ENCODE data around the gene SLC25A30.
A peak's percentile ranks its signal among the peaks of the same experiment; 100 is the strongest.
"Not testable (repeated sequence)": the region's sequence is repeated elsewhere in the genome, so short reads cannot be mapped to it uniquely, and the experiment has no call there.

The SLC25A30 gene

DNA sequence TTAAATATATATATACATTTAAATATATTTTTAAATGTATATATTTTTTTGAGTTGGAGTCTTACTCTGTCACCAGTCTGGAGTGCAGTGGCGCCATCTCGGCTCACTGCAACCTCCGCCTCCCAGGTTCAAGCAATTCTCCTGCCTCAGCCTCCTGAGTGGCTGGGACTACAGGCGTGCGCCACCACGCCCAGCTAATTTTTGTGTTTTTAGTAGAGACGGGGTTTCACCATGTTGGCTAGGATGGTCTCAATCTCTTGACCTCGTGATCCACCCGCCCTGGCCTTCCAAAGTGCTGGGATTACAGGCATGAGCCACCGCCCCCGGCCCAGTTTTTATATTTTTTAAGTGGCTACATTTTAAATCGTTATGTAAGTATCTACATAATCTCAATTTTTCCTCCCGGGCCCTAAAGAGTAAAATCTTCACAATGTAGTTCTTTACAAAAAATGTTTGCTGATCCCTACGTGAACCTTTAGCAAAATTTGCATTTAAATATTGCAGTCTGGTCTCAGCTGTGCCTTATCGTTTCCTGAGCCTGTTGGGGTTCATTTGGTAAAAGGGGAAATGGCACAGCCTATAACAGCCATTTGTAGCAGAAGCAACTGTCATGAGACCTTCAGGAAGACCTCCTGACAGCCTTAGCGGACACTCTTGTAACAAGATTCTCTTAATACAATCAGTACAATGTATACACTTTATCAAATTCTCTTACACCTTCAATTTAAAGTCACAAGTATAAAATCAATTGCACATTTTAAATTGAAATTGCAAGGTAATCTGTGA lies 8.1 kb upstream of the SLC25A30 start:
- not testable (repeated sequence) for DNase-seq

DNA sequence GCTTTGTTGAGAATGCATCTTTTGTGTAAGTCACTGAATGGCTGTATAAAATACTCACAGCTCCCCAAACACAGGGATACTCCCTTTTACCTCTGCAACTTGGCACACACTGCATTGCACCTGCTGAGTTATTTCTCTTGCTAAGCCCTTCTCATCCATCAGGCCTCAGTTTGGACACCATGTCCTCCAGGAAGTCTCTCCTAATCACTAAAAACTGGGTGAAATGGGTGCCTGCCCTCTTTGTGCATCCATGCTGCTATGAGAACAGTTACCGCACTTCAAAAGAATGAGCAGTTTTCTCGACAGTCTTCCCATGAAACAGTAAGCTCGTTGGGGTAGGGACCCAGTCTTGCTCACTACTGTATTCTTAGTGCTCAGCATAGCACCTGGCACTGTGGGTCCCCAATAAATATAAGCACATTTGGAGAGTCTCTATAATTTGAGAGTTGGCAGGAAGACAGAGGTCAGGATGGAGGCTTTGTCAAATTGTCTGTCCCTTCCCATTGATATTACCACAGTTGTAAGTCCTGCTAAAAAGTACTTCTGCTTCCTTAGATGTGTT lies 4.6 kb upstream of the SLC25A30 start:
- no peak for DNase-seq

GRCh38 chr13:45419945-45420344 lies 1.8 kb upstream of the SLC25A30 start:
- DNase-seq: no peak

DNA sequence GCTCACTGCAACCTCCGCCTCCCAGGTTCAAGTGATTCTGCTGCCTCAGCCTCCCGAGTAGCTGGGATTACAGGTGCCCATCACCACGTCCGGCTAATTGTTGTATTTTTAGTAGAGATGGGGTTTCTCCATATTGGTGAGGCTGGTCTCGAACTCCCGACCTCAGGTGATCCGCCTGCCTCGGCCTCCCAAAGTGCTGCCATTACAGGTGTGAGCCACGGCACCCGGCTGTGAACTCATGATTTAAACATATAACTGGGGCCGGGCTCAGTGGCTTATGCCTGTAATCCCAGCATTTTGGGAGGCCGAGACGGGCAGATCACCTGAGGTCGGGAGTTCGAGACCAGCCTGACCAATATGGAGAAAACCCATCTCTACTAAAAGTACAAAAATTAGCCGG lies 1.2 kb upstream of the SLC25A30 start:
- DNase-seq: not testable (repeated sequence)

DNA sequence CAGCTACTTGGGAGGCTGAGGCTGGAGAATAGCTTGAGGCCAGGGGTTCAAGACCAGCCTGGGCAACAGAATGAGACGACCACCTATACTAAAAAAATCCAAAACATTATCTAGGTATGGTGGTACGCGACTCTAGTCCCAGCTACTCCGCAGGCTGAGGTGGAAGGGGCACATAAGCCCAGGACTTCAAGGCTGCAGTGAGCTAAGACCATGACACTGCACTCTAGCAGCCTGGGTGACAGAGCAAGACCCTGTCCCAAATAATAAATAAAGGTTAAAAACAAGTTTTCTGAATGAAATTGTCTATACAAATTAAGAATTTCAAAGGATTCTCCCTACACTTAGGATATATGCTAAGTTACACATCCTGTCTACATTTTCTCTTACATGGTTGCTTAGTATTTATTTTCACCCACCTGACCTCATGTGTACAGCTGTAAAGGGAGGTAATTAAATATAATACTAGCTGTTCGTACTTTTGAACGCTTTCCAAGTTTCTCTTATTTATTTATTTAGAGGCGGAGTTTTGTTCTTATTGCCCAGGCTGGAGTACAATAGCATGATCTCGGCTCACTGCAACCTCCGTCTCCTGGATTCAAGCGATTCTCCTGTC lies 1.6 kb downstream of the SLC25A30 start:
- no peak for DNase-seq

- DNase-seq: no peak
Observed at GRCh38 chr13:45415112-45415511, 3.1 kb downstream of the SLC25A30 start.

- no peak for DNase-seq
Observed at GRCh38 chr13:45413826-45414307, 4.3 kb downstream of the SLC25A30 start.

DNA sequence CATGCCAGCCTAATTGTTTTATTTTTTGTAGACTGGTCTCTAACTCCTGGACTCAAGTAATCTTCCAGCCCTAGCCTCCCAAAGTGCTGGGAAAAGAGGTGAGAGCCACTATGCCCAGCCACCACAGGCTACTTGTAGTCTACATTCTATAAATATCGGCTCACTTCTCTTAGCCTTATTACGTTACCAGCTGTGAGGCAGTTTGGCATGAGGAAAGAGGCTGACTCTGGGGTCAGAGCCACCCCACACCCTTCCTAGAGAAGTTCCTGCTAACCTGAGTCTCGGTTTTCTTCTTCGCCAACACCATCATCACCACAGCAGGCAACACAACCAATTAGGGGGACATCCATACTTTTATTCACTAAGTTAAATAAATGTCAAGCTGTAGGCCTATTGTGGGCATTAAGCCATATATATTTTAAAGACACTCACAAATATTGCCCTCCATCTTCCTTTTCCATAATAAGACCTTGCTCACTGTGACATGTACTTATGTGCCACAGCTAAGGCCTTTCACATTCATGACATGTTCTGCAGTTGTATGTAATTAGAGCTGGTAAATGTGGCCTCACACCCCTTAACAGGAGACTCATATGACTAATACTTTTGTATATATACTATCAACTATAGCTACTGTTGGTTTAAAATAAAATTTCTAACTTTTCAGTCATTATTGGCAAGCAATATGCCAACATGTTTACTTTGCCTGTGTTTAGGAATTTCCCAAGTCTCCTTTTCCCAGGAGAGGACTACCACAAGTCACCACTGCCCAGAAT lies 5.7 kb downstream of the SLC25A30 start:
- no peak for DNase-seq

GRCh38 chr13:45411631-45412030 lies 6.5 kb downstream of the SLC25A30 start:
- no peak for DNase-seq

- DNase-seq: no peak
Observed at GRCh38 chr13:45411221-45411620, 7.0 kb downstream of the SLC25A30 start.

GRCh38 chr13:45410466-45410865 lies 7.7 kb downstream of the SLC25A30 start:
- DNase-seq: no peak

DNA sequence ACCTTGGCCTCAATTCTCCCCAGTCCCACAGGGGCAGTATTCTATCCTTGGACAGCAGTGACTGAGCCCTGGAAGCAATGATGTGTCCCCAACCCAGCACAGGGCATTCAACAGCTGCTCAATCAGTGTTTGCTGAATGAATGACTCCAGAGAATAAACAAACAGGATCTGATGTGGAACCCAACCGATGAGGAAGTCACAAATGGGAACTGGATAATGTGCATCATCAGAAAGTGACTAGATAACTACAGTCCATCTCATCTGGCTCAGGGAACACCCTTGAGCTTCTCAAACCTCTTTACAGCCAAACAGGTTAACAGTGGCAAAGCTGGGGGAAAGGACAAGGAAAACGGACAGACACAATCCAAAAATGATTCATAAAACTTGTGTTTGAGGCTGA lies 8.2 kb downstream of the SLC25A30 start:
- DNase-seq: no peak

DNA sequence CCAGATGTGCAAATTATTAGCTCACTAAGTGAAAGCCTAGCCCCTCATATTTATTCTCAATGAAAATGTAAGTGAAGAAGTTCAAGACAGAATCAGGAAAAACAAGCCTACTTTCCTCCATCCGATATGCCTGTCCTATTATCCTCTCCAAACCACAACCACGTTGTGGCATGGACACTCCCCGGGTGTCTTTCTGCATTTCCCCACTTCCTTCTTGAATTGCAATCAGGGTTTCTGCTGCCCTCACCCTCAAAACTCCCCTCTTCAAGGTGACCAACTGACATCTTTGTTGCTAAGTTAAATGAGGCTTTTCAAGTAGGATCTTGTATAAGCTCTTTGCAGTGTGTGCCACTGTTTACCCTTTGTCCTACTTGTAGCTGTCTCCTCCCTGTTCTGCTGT lies 11.8 kb downstream of the SLC25A30 start:
- DNase-seq: no peak

DNA sequence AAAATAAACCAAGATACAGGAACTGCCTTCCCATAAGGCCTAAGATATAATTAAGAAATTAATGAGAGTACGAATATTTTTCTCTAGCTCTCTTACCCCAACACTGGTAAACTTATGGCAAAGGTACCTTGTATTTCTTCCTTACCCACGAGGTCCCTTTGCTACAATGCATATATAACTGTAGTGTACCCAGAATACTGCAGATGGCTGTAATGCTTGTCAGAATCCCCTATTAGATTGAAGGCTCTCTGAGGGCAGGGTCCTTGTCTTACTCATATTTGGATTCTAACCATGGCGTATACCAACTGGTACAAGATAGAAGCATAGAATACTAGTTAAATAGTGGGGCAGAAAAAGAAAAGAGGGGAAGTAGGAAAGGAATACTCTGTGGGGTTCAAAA lies 15.1 kb downstream of the SLC25A30 start:
- no peak for DNase-seq

GRCh38 chr13:45402641-45403040 lies 15.5 kb downstream of the SLC25A30 start:
- DNase-seq: no peak

DNA sequence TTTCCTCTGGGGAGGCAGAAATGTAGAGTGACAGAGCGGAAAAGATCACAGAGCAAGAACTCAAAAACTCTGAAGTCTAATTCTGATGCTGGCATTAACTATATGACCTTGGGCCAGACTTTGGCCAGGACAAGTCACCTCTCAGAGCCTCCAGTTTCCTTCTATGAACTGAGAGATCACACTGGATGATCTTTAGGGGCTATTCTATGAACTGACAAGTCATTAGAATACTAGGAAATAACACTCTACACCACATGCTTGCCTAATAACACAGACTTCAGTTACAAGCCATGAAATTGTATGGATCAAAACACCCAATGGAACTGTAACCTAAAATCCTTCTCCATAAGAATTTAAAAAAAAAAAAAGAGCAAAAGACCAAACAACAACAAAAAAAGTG lies 16.9 kb downstream of the SLC25A30 start:
- no peak for DNase-seq

GRCh38 chr13:45398877-45399276 lies 19.3 kb downstream of the SLC25A30 start:
- no peak for DNase-seq

DNA sequence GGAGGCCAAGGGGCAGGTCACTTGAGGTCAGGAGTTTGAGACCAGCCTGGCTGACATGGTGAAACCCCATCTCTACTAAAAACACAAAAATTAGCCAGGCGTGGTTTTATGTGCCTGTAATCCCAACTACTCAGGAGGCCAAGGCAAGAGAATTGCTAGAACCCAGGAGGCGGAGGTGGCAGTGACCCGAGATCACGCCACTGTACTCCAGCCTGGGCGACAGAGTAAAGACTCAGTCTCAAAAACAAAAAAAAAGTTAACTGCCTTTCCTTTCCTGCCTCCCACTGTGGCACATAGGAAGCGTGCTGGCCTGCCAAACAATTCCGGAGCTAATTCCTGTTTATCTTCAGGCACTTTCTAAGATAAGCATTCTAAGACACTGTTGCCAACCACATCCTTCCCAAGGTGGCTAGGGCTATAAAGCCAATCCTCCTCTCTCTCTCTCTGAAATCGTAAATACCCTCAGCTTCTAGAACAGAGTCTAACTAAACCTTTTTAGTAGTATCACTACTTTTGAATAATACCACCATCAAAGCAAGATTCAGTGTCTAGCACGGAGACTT lies 21.6 kb downstream of the SLC25A30 start:
- peak; percentile 2 for DNase-seq

- peak; percentile 2 for DNase-seq
Observed at GRCh38 chr13:45393941-45394570, 24.1 kb downstream of the SLC25A30 start.

DNA sequence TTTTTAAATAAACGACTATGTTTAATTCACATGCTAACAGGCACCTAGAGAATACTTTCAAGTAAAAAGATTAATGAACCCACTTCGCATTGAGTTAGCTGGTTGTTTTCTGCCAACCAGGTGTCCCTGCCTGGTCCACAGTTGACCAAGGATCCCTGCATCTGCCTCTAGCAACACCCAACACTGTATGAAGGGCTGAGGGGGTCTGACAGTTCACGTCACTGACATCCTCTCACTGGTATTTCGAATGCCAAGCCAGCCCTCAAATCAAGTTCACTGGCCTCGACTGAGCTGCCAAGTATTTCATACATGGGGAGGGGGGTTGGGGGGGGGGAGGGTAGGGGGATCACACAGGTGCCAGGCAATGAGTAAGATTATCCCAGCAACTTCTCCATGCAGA lies 25.4 kb downstream of the SLC25A30 start:
- DNase-seq: no peak

DNA sequence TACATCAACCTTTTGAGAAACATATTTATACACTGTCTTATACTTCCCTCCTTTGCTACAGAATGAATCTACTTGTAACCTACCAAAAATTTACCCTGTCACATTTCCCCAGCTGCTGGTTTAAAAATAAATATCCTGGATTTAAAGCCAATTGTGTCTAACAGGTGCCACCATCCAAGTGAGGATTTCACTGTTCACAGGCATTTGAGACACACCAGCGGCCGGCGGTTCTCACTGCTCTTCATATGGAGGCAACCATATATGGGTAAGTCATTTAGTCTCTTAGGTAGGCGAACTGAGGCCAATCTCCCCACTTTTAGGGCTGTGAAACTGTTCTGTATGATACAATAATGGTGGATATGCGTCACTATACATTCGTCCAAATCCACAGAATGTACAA lies 26.2 kb downstream of the SLC25A30 start:
- DNase-seq: no peak

GRCh38 chr13:45391128-45391527 lies 27.0 kb downstream of the SLC25A30 start:
- not testable (repeated sequence) for DNase-seq

- DNase-seq: not testable (repeated sequence)
Observed at GRCh38 chr13:45390348-45390747, 27.8 kb downstream of the SLC25A30 start.
